Activated T-helper 9 cell treated with anti-CD3 and anti-CD28 coated beads, Interleukin-2, amount 50 U/mL, for 16 hours (primary cell): ENCODE results near the gene CEMIP.
"Not testable (repeated sequence)": the region's sequence is repeated elsewhere in the genome, so short reads cannot be mapped to it uniquely, and the experiment has no call there.

Source experiments
- DNase-seq: peaks from one replicate; pipeline ENCODE4 v3.0.0-alpha.2; 2020; ENCODE audit warnings: low read depth

Gene CEMIP

GRCh38 chr15:80953953-80954778, 175.0 kb downstream of the CEMIP start:
- DNase-seq: no peak

GRCh38 chr15:80955571-80956452, 176.6 kb downstream of the CEMIP start:
- peak; percentile 34 for DNase-seq

- DNase-seq: no peak
These were observed 178.4 kb downstream of the CEMIP start for GRCh38 chr15:80957556-80957955.

- no peak for DNase-seq
These were observed 178.8 kb downstream of the CEMIP start for GRCh38 chr15:80957976-80958375.

- DNase-seq: no peak
These were observed 179.8 kb downstream of the CEMIP start for GRCh38 chr15:80958818-80959495.

- not testable (repeated sequence) for DNase-seq
These were observed 186.3 kb downstream of the CEMIP start for GRCh38 chr15:80965454-80965853.

- DNase-seq: no peak
These were observed 187.4 kb downstream of the CEMIP start for GRCh38 chr15:80966431-80967197.

- DNase-seq: no peak
These were observed 188.3 kb downstream of the CEMIP start for GRCh38 chr15:80967451-80967850.

- no peak for DNase-seq
These were observed 188.9 kb downstream of the CEMIP start for GRCh38 chr15:80967991-80968510.

GRCh38 chr15:80969316-80969715, 190.1 kb downstream of the CEMIP start:
- no peak for DNase-seq

GRCh38 chr15:80970018-80970657, 191.0 kb downstream of the CEMIP start:
- peak; percentile 27 for DNase-seq

GRCh38 chr15:80970658-80971057, 191.5 kb downstream of the CEMIP start:
- DNase-seq: no peak

GRCh38 chr15:80971143-80971542, 192.0 kb downstream of the CEMIP start:
- no peak for DNase-seq

GRCh38 chr15:80972276-80972675, 193.1 kb downstream of the CEMIP start:
- DNase-seq: no peak

- DNase-seq: no peak
These were observed 195.7 kb downstream of the CEMIP start for GRCh38 chr15:80974914-80975313.

- no peak for DNase-seq
These were observed 197.7 kb downstream of the CEMIP start for GRCh38 chr15:80976851-80977250.

- DNase-seq: peak; percentile 9
These were observed 198.5 kb downstream of the CEMIP start for GRCh38 chr15:80977627-80978036.

- DNase-seq: no peak
These were observed 199.6 kb downstream of the CEMIP start for GRCh38 chr15:80978685-80979329.

GRCh38 chr15:80979538-80980200, 200.5 kb downstream of the CEMIP start:
- DNase-seq: no peak

- DNase-seq: no peak
These were observed 203.0 kb downstream of the CEMIP start for GRCh38 chr15:80982205-80982604.
